HG02798 (cell line): ENCODE measurements around the gene C20orf202.
"Not testable (repeated sequence)": the region's sequence is repeated elsewhere in the genome, so short reads cannot be mapped to it uniquely, and the experiment has no call there.

Experiments
- ATAC-seq: cut with Tn5 transposase; IDR thresholded peaks from one replicate; pipeline ENCODE4 v1.9.1; 2021; ENCODE audit warnings: mild to moderate bottlenecking; ENCODE audit not compliant: unreplicated experiment, poor library complexity

The C20orf202 gene

DNA sequence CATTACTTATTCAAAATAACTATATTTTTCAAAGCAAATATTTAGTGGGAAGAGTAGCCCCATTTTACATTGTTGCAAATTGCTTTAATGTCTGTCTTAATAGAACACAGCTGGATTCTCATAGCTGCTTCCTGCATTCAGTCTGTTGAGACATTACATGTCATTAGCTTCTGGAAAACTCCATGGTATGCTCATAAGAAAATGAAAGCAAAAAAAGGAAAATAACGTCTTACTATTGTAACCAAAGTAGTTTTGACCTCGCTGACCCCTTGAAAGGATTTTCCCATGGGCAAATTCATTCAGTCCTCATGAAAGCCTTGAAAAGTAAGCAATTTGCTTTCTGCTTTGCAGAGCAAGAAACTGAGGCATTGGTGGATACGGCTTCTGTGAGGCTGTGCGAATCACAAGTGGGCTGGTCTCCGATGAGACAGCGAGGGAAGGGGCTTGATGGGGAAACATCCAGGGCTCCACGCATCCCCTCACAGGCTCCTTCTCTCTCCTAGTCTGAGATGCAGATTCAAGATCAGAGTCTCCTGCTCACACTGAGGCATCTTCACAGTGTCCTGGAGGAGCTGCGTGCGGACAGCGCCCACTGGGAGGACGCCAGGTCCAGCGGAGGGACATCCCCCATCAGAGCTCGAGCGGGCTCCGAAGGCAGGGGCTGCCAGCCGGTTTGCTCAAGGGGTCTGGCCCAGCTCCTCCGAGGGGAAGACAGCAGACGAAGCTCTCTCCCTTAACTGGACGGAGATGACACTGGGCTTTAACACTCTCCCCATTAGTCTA, 3.3 kb downstream of the C20orf202 start:
- no peak for ATAC-seq

DNA sequence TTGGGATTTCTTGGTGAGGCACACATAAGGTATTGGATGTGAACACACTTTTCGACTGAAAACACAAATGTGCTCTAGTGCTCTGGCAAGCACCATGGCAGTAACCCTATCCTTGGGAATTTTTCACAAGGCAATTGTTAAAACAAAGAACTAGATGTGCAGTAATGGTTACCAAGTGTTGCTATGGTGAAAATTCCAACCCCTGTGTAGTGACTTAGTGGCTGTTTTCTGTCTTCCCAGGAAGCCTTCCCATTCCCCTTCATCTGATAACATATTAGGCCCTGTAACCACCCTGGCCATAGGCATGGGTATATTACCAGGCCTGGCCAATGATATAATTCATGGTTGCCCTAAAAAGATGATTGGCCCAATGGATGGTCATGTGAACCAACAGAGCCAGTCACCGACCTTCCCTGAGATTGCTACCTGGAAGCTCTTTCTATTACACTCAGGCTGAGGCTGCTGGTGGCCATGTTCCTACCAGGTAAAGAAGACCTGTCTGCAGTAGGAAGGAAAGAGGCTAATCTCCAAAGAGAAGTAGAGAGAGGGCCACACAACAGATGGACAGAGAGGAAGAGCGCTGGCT, 4.1 kb downstream of the C20orf202 start:
- no peak for ATAC-seq

DNA sequence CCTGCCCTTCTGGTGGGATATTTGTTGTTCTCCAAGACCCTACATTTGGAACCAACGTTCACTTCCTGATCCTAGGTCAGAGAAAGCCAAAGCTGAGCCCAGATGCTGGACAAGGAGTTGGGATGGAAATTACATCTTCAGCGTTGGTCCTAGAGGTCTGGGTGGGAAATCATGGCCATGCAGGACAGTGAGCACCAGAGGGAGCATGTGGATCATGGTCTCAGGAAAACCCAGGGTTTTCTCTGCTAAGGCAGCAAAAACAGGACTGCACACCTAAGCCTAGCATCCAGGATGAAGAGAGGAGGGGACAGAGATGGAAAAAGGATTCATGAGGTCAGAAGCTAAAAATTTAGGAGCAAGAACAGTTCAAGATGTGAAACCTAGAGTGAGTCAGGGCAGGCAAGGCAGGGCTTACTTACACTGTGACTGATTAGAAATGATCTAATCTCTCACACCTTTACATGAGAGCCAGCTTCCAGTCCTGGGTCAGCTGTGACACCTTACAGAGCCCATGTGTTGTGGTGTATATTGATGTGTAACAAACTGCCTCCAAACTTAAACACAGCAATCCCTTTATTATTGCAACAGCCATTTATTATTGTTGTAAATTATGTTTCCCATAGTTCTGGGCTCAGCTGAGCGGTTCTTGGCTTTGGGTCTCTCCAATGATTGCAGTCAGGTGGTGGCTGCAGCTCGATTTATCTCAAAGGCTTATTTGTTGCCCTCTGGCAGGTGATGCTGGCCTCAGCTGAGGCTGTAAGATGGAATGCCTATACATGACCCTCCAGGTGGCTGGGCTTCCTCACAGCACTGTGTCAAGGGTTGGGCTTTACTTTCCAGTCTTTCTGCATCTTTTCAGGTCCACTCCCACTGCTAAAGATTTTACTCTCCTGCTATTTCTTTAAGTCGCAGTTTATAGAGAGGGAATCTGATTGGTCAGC, 6.5 kb downstream of the C20orf202 start:
- ATAC-seq: no peak

DNA sequence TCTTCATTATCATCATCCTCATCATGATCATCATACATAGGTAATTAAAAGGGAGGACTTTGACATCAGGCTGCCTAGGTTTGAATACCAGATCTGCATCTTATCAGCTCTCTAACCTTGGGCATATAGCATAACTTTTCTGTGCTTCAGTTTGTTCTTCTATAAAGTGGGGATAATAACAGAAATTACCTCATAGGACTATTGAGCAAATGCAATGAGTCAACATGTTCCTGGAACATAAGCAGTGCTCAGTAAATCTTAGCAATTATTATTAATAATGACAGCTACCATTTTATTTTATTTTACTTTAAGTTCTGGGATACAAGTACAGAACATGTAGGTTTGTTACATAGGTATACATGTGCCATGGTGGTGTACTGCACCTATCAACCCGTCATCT, 7.2 kb downstream of the C20orf202 start:
- ATAC-seq: no peak

DNA sequence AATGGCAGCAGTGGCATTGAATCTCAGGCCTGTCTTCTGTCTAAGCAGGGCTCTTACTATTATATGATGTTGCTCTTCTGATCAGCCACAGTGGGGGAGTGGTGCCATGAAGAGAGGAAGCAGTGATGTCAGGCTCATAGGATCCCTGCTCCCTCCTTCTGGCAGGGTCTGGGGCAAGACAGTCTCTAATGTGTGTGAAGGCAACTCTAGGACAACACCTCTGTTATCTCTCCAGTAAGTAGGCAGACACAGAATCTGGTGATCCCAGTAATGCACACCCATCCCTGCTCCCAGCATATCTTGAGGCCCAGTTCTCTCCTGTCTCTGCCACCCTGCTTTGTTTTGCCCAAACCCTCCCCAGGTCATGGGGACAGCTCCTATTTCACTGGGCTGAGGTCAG, 8.8 kb downstream of the C20orf202 start:
- no peak for ATAC-seq

DNA sequence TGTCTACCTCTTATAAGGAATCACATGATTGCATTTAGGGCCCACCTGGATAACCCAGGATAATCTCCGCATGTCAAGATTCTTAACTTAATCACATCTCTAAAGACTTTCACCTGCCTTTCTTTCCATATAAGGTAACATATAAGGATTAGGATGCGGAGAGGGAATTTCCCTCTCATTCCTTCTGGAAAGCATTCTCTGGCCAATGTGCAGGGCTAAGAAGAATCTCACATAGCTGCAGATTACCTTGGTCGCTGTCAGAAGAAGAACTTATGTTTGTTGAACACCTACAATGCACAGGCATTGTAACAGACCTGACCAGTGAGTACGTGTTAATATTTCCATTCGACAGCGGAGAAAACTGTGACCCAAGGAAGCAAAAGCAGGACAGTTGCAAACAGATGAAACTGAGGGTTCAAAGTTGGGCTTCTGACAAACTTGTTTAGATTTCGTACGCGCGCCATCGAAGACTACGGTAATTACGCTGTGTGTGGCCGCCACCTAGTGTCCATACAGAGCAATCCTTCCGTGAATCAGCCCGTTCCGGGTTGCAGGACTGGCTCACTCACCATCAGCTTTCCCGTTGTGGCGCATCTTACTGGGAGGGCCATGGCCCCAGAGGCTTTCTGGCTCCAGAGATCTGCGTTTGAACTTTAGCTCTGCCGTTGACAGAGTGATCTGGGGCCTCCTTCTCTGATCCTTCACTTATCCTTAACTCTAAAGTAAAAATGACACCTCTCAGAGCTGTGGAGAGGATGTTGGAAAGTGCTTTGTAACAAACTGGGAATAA, 9.5 kb downstream of the C20orf202 start:
- ATAC-seq: peak; percentile 64

DNA sequence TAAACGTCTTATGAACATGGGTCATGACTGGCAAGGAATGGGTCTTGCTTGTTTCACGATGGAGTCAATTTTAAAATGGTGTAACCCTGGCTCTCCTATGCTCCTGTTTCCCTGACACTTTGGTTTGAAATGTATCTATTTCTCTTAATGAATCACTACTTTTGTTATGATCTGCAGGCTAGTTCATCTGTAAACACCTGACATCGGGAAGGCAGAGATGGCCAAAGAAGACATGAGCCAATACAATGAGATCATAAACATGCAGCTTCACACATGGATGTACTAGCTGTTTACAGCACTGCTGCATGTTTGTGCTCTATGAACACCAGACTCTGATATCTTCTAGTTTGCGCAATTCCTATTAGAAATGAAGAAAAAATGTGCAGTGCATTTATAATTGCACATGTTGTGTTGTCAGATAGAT, 11.6 kb downstream of the C20orf202 start:
- no peak for ATAC-seq

DNA sequence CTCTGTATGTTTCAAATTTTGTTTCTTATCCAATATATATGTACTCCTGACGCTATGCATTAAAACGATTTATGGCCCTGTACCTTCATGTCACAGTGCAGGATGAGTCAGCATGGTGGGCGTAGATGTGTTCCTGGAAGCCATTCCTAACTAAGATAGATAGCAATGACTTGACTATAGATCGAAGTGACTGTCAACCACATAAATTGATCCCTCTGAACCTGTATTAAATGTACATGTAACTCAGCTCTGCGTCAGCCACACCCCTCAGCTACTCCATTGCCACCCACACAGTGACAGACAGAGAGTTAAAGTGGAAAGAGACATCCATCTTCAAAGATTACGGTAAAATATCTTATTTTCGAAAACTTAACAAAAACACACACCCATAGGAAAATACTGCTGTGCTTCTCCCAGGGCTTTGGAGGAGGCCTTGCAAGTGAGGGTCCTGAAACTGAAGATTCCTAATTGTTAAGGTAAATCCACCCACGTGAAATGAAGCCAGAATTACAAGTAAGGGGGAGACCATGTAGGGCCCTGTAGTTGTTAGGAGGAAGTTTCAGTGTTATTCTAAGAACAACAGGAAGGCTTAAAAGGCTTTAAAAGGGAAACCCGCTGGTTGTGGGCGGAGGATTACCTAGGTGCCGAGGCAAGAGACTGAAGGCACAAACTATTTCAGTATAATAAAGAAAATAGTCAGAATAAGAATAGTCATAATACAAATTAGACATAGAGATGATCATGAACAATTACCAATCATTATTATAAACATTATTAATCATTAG, 12.3 kb downstream of the C20orf202 start:
- no peak for ATAC-seq

DNA sequence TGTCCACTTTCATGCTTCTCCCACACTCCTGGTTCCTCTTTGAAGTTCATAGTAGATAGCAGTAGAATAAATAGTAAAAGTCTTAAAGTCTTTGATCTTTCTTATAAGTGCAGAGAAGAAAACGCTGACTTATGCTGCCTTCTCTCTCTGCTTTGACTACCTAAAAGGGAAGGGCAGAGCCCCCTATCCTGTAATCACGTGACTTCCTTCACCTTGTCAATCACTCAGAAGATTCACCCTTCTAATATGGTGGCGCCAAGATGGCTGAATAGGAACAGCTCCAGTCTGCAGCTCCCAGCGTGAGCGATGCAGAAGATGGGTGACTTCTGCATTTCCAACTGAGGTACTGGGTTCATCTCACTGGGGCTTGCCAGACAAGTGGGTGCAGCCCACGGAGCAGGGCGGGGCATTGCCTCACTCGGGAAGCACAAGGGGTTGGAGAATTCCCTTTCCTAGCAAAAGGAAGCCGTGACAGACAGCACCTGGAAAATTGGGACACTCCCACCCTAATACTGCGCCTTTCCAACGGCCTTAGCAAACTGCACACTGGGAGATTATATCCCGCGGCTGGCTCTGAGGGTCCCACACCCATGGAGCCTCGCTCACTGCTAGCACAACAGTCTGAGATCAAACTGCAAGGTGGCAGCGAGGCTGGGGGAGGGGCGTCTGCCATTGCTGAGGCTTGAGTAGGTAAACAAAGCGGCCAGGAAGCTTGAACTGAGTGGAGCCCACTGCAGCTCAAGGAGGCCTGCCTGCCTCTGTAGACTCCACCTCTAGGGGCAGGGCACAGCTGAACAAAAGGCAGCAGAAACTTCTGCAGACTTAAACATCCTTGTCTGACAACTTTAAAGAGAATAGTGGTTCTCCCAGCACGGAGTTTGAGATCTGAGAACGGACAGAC, 13.5 kb downstream of the C20orf202 start:
- not testable (repeated sequence) for ATAC-seq

DNA sequence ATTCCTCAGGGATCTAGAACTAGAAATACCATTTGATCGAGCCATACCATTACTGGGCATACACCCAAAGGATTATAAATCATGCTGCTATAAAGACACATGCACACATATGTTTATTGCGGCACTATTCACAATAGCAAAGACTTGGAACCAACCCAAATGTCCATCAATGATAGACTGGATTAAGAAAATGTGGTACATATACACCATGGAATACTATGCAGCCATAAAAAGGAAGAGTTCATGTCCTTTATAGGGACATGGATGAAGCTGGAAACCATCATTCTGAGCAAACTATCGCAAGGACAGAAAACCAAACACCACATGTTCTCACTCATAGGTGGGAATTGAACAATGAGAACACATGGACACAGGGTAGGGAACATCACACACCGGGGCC, 19.5 kb downstream of the C20orf202 start:
- ATAC-seq: not testable (repeated sequence)

DNA sequence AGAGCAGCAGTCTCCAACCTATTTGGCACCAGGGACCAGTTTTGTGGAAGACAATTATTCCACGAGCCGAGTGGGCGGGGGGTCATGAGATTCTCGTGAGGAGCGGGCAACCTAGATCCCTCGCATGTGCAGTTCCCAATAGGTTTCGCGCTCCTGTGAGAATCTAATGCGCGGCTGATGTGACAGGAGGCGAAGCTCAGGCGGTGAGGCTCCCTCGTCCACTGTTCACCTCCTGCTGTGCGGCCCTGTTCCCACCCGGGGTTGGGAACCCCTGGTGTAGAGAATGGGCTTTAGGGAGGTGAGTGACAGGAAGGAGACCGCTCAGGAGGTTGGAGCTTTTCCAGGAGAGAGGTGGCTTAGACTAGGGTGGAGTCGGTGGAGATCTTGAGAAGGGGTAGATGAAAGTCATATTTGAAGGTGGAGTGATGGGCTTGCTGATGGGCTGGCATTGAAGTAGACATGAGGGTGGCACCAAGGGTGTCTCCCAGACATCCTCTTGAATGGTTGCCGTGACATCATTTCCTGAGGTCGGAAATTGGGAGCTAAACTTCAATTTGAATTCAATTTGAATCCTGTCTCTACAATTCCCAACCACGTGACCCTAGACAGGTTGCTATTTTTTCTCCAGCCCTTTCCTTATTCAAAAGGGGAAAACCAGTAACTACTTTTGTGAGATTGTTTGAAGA, 21.1 kb downstream of the C20orf202 start:
- ATAC-seq: no peak

DNA sequence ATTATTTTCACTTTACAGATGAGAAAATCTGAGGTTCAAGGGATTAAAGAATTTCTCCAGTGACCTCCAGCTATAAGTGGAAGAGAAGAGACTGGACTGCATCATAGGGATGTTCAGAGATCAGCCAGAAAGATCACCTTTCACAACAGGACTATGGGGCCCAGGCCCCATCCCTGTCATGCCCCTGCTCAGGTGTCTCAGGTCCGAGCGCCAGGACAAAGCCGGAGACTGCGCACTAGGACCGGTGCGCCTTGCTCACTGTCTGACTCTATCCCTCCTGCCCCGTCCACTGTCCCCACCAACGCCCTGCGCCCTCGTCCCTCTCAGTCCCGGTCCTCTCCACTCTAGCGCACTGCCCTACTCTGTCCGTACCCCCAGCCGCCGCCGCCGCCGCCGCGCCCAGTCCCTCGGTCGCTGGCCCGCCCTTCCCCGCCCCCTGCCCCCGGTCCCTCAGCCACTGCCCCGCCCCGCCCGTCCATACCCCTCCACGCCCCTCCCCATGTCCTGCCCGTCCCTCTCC, 22.1 kb downstream of the C20orf202 start:
- ATAC-seq: no peak

DNA sequence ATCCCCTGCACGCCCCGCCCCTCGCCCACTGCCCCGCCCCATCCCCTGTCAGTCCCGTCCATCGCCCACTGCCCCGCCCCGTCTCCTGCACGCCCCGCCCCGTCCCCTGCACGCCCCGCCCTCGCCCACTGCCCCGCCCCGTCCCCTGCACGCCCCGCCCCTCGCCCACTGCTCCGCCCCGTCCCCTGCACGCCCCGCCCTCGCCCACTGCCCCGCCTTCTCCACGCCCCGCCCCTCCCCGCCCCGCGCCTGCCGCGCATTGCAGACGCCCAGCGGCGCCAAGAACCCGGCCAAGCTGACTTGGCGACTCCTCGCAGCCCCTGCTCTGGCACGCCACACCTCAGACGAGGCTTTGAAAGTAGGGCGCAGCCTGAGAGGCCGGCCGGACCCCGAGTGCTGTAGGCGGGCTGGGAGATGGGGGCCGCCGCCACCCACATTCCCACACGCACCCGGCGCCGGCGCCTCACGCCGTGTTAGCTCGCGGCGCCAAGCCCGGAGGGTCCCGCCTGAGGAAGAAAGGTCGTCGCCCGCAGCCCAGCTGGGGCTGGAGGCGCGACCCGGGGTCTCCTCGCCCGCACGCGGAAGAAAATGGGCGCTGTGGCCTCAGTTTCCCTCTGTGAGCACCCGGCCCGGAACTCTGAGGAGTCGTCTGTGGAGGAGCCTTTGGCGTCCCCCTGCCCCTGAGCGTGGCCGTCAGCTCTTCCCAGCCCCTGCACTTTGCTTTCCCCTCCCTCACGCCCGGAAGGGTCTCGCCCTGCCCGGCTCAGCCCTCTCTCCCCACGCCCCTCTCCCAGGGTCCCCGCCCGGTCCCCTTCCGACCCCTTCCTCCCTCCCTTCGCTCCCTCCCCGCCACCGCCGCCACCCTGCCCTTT, 22.8 kb downstream of the C20orf202 start, which contains the start of gene RAD21L1:
TSS of gene RAD21L1 (plus strand) at position 262 of the 872 bp plus-strand sequence. CDS start 2,410 bp downstream, outside the sequence.
- ATAC-seq: no peak

DNA sequence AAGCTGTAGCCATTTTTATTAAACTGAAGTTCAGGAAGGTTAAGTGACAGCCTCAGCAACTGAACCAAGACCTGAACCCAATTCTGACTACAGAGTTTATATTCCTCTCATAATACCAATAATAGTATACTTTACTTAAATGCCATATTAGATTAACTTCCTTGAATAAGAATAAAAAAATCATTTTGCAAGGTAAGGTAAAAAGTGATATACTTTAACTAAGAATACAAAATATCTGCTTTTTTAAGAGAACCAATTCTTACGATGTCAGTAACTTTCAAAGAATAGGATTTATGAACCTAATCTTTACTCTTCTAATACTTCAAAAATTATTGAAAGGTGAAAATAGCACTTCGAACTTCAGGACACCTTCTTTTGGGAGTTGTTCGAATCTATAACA, 26.3 kb downstream of the C20orf202 start:
- no peak for ATAC-seq

DNA sequence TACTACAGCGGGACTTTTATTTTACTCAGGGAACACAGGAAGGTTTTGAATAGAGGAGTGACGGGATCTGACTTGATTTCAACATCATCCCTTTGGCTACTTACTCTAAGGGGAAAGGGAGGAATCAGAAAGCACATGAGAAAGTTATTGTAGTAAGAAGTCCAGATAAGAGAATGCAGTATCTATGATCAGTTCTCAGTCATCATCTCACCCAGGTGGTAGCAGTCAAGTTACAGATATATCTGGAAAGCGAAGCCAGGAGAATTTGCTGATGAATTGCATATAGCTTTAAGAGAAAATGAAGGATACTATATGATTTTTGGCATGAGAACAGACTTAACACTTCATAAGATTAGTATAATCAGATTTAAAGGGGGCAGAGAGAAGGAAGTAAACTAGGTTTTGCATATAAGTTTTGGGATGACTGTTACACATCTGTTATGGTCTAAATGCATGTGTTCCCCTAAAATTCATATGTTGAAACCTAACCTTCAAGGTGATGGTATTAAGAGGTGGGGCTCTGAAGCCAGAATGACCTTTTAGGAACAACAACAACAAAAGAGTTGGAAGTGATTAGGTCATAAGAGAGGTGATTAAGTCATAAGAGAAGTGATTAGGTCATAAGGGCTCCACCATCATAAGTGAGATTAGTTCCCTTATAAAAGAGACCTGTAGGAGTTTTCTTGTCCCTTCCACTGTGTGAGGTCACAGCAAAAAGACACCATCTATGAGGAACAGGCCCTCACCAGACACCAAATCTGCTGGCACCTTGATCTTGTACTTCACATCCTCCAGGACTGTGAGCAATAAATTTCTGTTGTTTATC, 29.2 kb downstream of the C20orf202 start:
- no peak for ATAC-seq

DNA sequence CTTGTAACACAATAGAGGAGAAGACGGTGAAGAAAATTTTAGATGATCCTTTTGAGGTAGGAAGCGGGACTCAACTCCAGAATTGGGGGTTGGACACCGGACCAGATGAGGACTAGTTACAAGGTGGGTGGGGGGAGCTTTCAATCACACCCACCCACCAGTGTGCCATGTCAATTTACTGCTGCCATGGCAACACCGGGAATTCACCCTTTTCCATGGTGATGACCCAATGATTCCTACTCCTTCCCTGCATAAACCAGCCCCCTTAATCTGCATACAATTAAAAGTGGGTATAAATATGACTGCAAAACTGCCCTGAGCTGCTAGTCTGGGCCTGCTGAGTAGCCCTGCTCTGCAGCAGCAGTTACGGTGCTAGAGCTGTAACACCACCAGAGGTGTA, 37.3 kb downstream of the C20orf202 start:
- ATAC-seq: no peak
